MCF 10A (cell line): ENCODE data around the gene DGAT2L6. TPM values are rescaled to one million over a fixed set of nuclear protein-coding genes. Genes with fewer than 3 reads are reported as not detected.

Experiments
- BruUV-seq: library from RNA; stranded (reverse); fragments of 400-500 nt; replicated peaks from 2 replicates; lab custom pipeline; 2021; lab: Mats Ljungman, UMichigan
- CTCF ChIA-PET: fragments of 300-600 bp; sonication (Branson Sonifier 250); formaldehyde crosslinking; extraction: SDS; loops from one replicate; lab custom pipeline; 2021; ENCODE audit warnings: antibody characterized with exemption, inconsistent platforms; lab: Yijun Ruan, JAX
- POLR2A ChIA-PET: fragments of 300-600, 350-650 bp; sonication (Branson Sonifier 250); formaldehyde crosslinking; extraction: SDS; loops from one replicate; lab custom pipeline; 2020; ENCODE audit warnings: antibody characterized with exemption, inconsistent platforms; lab: Yijun Ruan, JAX
- DNase-seq: peaks from one replicate; pipeline ENCODE4 v3.0.0-alpha.2; 2018; ENCODE audit not compliant: unreplicated experiment
- H3K27ac Mint-ChIP-seq: one replicate; pipeline ENCODE4 v1.8.0; 2022; ENCODE audit warnings: mild to moderate bottlenecking, low read depth, mixed read lengths; ENCODE audit not compliant: unreplicated experiment
- H3K27me3 Mint-ChIP-seq: one replicate; pipeline ENCODE4 v1.8.0; 2022; ENCODE audit warnings: mixed read lengths; ENCODE audit not compliant: insufficient read depth, unreplicated experiment
- H3K36me3 Mint-ChIP-seq: one replicate; pipeline ENCODE4 v1.8.0; 2022; ENCODE audit warnings: mild to moderate bottlenecking, moderate library complexity, mixed read lengths; ENCODE audit not compliant: insufficient read depth, unreplicated experiment
- H3K4me1 Mint-ChIP-seq: one replicate; pipeline ENCODE4 v1.8.0; 2022; ENCODE audit warnings: mixed read lengths; ENCODE audit not compliant: insufficient read depth, unreplicated experiment
- H3K4me3 Mint-ChIP-seq: one replicate; pipeline ENCODE4 v1.8.0; 2022; ENCODE audit warnings: mild to moderate bottlenecking, moderate library complexity, mixed read lengths; ENCODE audit not compliant: unreplicated experiment
- H3K9me3 Mint-ChIP-seq: one replicate; pipeline ENCODE4 v1.8.0; 2022; ENCODE audit warnings: mixed read lengths; ENCODE audit not compliant: unreplicated experiment
- CTCF ChIP-seq: fragments of 200-600 bp; IDR thresholded peaks from one replicate; pipeline ENCODE4 v1.8.0; 2022; ENCODE audit warnings: antibody characterized with exemption, mild to moderate bottlenecking; ENCODE audit not compliant: unreplicated experiment
- intact Hi-C: fragments of 100-400 bp; cut with micrococcal nuclease; formaldehyde crosslinking; loops from 2 replicates; pipeline ENCODE4 v1.14.1; 2022
- total RNA-seq: library from RNA; stranded (reverse); gene quantifications from 2 replicates; pipeline ENCODE4 v1.2.3, GENCODE V29; 2022

The DGAT2L6 gene
- total RNA-seq, 1 experiment from 2014 or later = not detected

GRCh38 chrX:70253377-70254062 lies 76.2 kb downstream of the DGAT2L6 start:
- H3K27ac Mint-ChIP-seq = peak overlapping the region; percentile 81
- peaks cover 7% of the 10 kb centered on the region for H3K4me1 Mint-ChIP-seq
- no peak overlapping the region for H3K4me3 Mint-ChIP-seq
- ChIA-PET POLR2A (interaction anchor here (0.7 to 1.2 kb wide), 4 partner anchors 13 to 148 kb away, joined by 3 read pairs; partner anchors contain the start of genes KIF4A and PDZD11), CTCF (interaction anchor here (0.5 to 1.8 kb wide), 4 partner anchors 8 to 163 kb away, joined by 3 to 6 read pairs (median 4); no protein-coding TSS in a partner anchor)
- intact Hi-C loops = no loop called here
- no peaks in the 10 kb centered on the region for H3K36me3 Mint-ChIP-seq
- H3K9me3 Mint-ChIP-seq = no peaks in the 10 kb centered on the region
- peak; percentile 43 for DNase-seq
- BruUV-seq = TSS peak; percentile 75
- H3K27me3 Mint-ChIP-seq = peaks cover 54% of the 10 kb centered on the region
- TF ChIP-seq CTCF = no peak

GRCh38 chrX:70254063-70254400 lies 76.7 kb downstream of the DGAT2L6 start:
- ChIA-PET CTCF (interaction anchor here (0.9 to 1.8 kb wide), 2 partner anchors 8 to 59 kb away, joined by 4 to 6 read pairs; no protein-coding TSS in a partner anchor), POLR2A (interaction anchor here (0.7 to 1.2 kb wide), 3 partner anchors 13 to 36 kb away, joined by 3 read pairs; partner anchors contain the start of genes KIF4A and PDZD11)
- Mint-ChIP-seq H3K9me3 (no peaks in the 10 kb centered on the region), H3K36me3 (no peaks in the 10 kb centered on the region), H3K4me3 (no peak overlapping the region), H3K27me3 (peaks cover 54% of the 10 kb centered on the region), H3K27ac (peak overlapping the region; percentile 81), H3K4me1 (peaks cover 7% of the 10 kb centered on the region)
- no peak for DNase-seq
- TSS peak; percentile 52 for BruUV-seq
- intact Hi-C loops = no loop called here
- no peak for TF ChIP-seq CTCF

- H3K27ac Mint-ChIP-seq = no peak overlapping the region
- H3K4me1 Mint-ChIP-seq = peaks cover 7% of the 10 kb centered on the region
- H3K9me3 Mint-ChIP-seq = no peaks in the 10 kb centered on the region
- H3K36me3 Mint-ChIP-seq = no peaks in the 10 kb centered on the region
- TF ChIP-seq CTCF = no peak
- BruUV-seq = no TSS peak
- H3K27me3 Mint-ChIP-seq = peaks cover 50% of the 10 kb centered on the region
- no peak overlapping the region for H3K4me3 Mint-ChIP-seq
- ChIA-PET CTCF (no interaction called here), POLR2A (interaction anchor here (1.0 kb wide), 1 partner anchor 14 kb away, joined by 3 read pairs; no protein-coding TSS in a partner anchor)
- DNase-seq = no peak
- intact Hi-C loops = no loop called here
Measured at GRCh38 chrX:70254909-70255308, 77.6 kb downstream of the DGAT2L6 start.

Other genes with a start within 250 kb of the DGAT2L6 start
- 0.14 TPM in 1 of 2 replicates, not detected in the other for gene AWAT2, start 127.5 kb upstream of the DGAT2L6 start, total RNA-seq
- gene OTUD6A, start 115.0 kb upstream of the DGAT2L6 start, total RNA-seq = not detected in 2 replicates
- 31.9 and 36.3 TPM in 2 replicates for gene IGBP1, start 44.0 kb upstream of the DGAT2L6 start, total RNA-seq
- not detected in 2 replicates for gene AWAT1, start 57.2 kb downstream of the DGAT2L6 start, total RNA-seq
- gene P2RY4, start 82.7 kb downstream of the DGAT2L6 start, total RNA-seq = 0.20 TPM in 1 of 2 replicates, not detected in the other
- gene ARR3, start 90.9 kb downstream of the DGAT2L6 start, total RNA-seq = not detected in 2 replicates
- gene RAB41, start 104.7 kb downstream of the DGAT2L6 start, total RNA-seq = not detected in 2 replicates
- 51.9 and 57.2 TPM in 2 replicates for gene PDZD11, start 112.4 kb downstream of the DGAT2L6 start, total RNA-seq
- gene KIF4A, start 112.6 kb downstream of the DGAT2L6 start, total RNA-seq = 13.6 and 19.0 TPM in 2 replicates
- gene GDPD2, start 245.8 kb downstream of the DGAT2L6 start, total RNA-seq = not detected in 2 replicates